Tracheal epithelial cell (primary cell): ENCODE results near the gene CCL7. TPM values are rescaled to one million over a fixed set of nuclear protein-coding genes. Genes with fewer than 3 reads are reported as not detected.

Source experiments
- total RNA-seq: library from RNA; depleted of rRNA; stranded (reverse); fragments of >200 nt; gene quantifications from 2 replicates; pipeline ENCODE4 v1.2.1, GENCODE V29; 2014

The CCL7 gene
- not detected in 2 replicates for total RNA-seq

GRCh38 chr17:34269969-34270368, at the start of gene CCL7:
TSS of gene CCL7 (plus strand) at chr17:34270221. CDS start at chr17:34270291, 70 bp downstream.

GRCh38 chr17:34254651-34255380, 15.2 kb upstream of the CCL7 start, which contains the start of gene CCL2:
TSS of gene CCL2 (plus strand) at chr17:34255285. CDS start at chr17:34255350, 65 bp downstream.

GRCh38 chr17:34285286-34285792, 15.3 kb downstream of the CCL7 start, which contains the start of gene CCL11:
TSS of gene CCL11 (plus strand) at chr17:34285742. CDS start at chr17:34285809, 67 bp downstream.

GRCh38 chr17:34319039-34319483, 49.0 kb downstream of the CCL7 start, which contains the start of gene CCL8:
TSS of gene CCL8 (plus strand) at chr17:34319435. CDS start at chr17:34319502, 67 bp downstream.

Other genes with a start within 250 kb of the CCL7 start
- gene CCL2, start 14.9 kb upstream of the CCL7 start, total RNA-seq: 0.21 and 25.5 TPM in 2 replicates
- not detected in 2 replicates for gene CCL11, start 15.5 kb downstream of the CCL7 start, total RNA-seq
- not detected in 2 replicates for gene CCL8, start 49.2 kb downstream of the CCL7 start, total RNA-seq
- not detected in 2 replicates for gene CCL13, start 86.3 kb downstream of the CCL7 start, total RNA-seq
- not detected in 2 replicates for gene CCL1, start 93.0 kb downstream of the CCL7 start, total RNA-seq